Measurements from ENCODE around the gene ATP5F1E. TPM values are rescaled to one million over a fixed set of nuclear protein-coding genes. Genes with fewer than 3 reads are reported as not detected.

The ATP5F1E gene
- total and polyA plus RNA-seq, 12 donors, result 13.3 to 131 (median 55.3) TPM

DNA sequence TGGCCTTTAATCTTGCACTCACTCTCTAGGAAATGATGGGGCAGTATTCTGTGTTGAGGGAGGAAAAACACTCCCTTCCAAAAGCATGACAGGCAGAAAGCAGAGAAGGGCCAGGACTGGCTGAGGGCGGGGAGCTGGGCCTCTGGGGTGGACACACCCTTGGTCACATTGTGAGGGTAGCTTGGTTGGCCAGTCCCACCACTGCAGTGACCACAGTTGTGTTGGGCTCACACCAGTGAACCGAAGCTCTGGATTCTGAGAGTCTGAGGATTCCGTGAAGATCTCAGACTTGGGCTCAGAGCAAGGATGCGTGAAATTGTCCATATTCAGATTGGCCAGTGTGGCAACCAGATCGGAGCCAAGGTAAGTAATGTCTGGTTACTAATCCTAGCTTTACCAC lies 12.9 kb downstream of the ATP5F1E start, which contains the start of gene TUBB1:
Gene TUBB1, plus strand, starts transcription at position 213 of the 400 bp plus-strand sequence. Its CDS starts 94 bp downstream, at position 307.
- Histone ChIP-seq H3K4me1 (replicated peaks in 1 of 2) (peaks cover 0 to 17% of the 10 kb centered on the region in 2 donors), H3K36me3 (replicated peaks in 1 of 2) (peaks cover 0 to 17% of the 10 kb centered on the region in 2 donors), H3K27ac (no peak within 1 kb of the TSS), H3K9me3 (replicated peaks in 1 of 3) (no peaks in the 10 kb centered on the region), H3K27me3 (no peaks in the 10 kb centered on the region), H3K4me3 (no peak within 1 kb of the TSS)
- peak in 2 of 7 donors; percentile 13 to 41 for DNase-seq
- intact Hi-C loops (cut with DNase I), result no loop called here
- 97 to 98% (median 97%) methylated on average over 5 of the region's 5 CpGs for WGBS, 4 donors
- TF ChIP-seq, protein P1, sequence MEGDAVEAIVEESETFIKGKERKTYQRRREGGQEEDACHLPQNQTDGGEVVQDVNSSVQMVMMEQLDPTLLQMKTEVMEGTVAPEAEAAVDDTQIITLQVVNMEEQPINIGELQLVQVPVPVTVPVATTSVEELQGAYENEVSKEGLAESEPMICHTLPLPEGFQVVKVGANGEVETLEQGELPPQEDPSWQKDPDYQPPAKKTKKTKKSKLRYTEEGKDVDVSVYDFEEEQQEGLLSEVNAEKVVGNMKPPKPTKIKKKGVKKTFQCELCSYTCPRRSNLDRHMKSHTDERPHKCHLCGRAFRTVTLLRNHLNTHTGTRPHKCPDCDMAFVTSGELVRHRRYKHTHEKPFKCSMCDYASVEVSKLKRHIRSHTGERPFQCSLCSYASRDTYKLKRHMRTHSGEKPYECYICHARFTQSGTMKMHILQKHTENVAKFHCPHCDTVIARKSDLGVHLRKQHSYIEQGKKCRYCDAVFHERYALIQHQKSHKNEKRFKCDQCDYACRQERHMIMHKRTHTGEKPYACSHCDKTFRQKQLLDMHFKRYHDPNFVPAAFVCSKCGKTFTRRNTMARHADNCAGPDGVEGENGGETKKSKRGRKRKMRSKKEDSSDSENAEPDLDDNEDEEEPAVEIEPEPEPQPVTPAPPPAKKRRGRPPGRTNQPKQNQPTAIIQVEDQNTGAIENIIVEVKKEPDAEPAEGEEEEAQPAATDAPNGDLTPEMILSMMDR (IDR thresholded peaks at IDR 0.05), result no peak
- TF ChIP-seq POLR2A (IDR thresholded peaks at IDR 0.05), result no peak

- no peak overlapping the region for H3K27ac ChIP-seq
- WGBS, 4 donors, result 92 to 98% (median 94%) methylated on average over 8 to 10 of the region's 10 CpGs
- intact Hi-C loops (cut with DNase I), result no loop called here
Observed at GRCh38 chr20:59018817-59019216, 13.3 kb downstream of the ATP5F1E start.

GRCh38 chr20:59017493-59018231 lies 14.5 kb downstream of the ATP5F1E start:
- no peak overlapping the region for H3K4me3 ChIP-seq
- 83 to 90% (median 86%) methylated on average over 9 to 16 of the region's 16 CpGs for WGBS, 4 donors
- H3K9me3 ChIP-seq (replicated peaks in 1 of 3), result no peaks in the 10 kb centered on the region
- DNase-seq, result peak in 2 of 7 donors; percentile 17 to 44
- peaks cover 0 to 4% of the 10 kb centered on the region in 2 donors for H3K36me3 ChIP-seq (replicated peaks in 1 of 2)
- TF ChIP-seq POLR2A (IDR thresholded peaks at IDR 0.05), result no peak
- TF ChIP-seq, protein P1 (IDR thresholded peaks at IDR 0.05), result no peak
- intact Hi-C loops (cut with DNase I), result no loop called here
- no peaks in the 10 kb centered on the region for H3K27me3 ChIP-seq
- H3K27ac ChIP-seq, result peak overlapping the region in 2 of 5 donors; percentile 7
- H3K4me1 ChIP-seq (replicated peaks in 1 of 2), result peaks cover 0 to 18% of the 10 kb centered on the region in 2 donors

More at GRCh38 chr20:59018817-59019216, 13.3 kb downstream of the ATP5F1E start:
- peak in 2 of 7 donors; percentile 18 to 46 for DNase-seq
- Histone ChIP-seq H3K36me3 (replicated peaks in 1 of 2) (peaks cover 0 to 13% of the 10 kb centered on the region in 2 donors), H3K4me3 (no peak overlapping the region), H3K4me1 (replicated peaks in 1 of 2) (peaks cover 0 to 18% of the 10 kb centered on the region in 2 donors), H3K27me3 (no peaks in the 10 kb centered on the region), H3K9me3 (replicated peaks in 1 of 3) (no peaks in the 10 kb centered on the region)
- TF ChIP-seq, protein P1 (IDR thresholded peaks at IDR 0.05), result no peak
- no peak for TF ChIP-seq POLR2A (IDR thresholded peaks at IDR 0.05)

- Histone ChIP-seq H3K27ac (peak overlapping the region in 3 of 5 donors; percentile 7 to 12 (median 7)), H3K9me3 (replicated peaks in 1 of 3) (no peaks in the 10 kb centered on the region), H3K27me3 (no peaks in the 10 kb centered on the region), H3K4me1 (replicated peaks in 1 of 2) (peaks cover 0 to 18% of the 10 kb centered on the region in 2 donors), H3K4me3 (no peak overlapping the region), H3K36me3 (replicated peaks in 1 of 2) (no peaks in the 10 kb centered on the region)
- DNase-seq, result peak in 4 of 7 donors; percentile 24 to 51 (median 40)
- TF ChIP-seq, protein P1 (IDR thresholded peaks at IDR 0.05), result no peak
- TF ChIP-seq POLR2A (IDR thresholded peaks at IDR 0.05), result no peak
- intact Hi-C loops (cut with DNase I), result no loop called here
- WGBS, 4 donors, result 25 to 32% (median 30%) methylated on average over 4 of the region's 4 CpGs
Observed at GRCh38 chr20:59016795-59017492, 15.2 kb downstream of the ATP5F1E start.

Measured in adrenal gland (tissue), 12 donors.